Natural killer cell (primary cell): ENCODE measurements around the gene NME7. TPM values are rescaled to one million over a fixed set of nuclear protein-coding genes. Genes with fewer than 3 reads are reported as not detected.

Source experiments
- ATAC-seq, 3 donors: fragments of 150-1000 bp in 2 of 3; fragments of 200-7000 bp in 1 of 3; cut with Tn5 transposase; 1 replicate in 1 of 3; 2 replicates in 2 of 3; pipeline ENCODE4 v1.10.0; 2021; ENCODE audit warnings: mild to moderate bottlenecking in 2 of 3, moderate library complexity in 2 of 3
- DNase-seq, 2 donors: peaks; one replicate each; pipeline versions ENCODE4 v3.0.0 to v3.0.0-alpha.2; 2013 to 2021; ENCODE audit warnings: mixed read lengths in 1 of 2
- H3K27ac ChIP-seq: one replicate; pipeline ENCODE4 v1.5.1; 2013; ENCODE audit warnings: mild to moderate bottlenecking, low read length
- H3K27me3 ChIP-seq: one replicate; pipeline ENCODE4 v1.6.1; 2013; ENCODE audit warnings: low read length; ENCODE audit not compliant: control insufficient read depth, insufficient read depth
- H3K36me3 ChIP-seq: one replicate; pipeline ENCODE4 v1.6.1; 2013; ENCODE audit warnings: low read length; ENCODE audit not compliant: control insufficient read depth, insufficient read depth
- H3K4me1 ChIP-seq: one replicate; pipeline ENCODE4 v1.6.1; 2013; ENCODE audit warnings: low read length; ENCODE audit not compliant: control insufficient read depth, insufficient read depth
- H3K4me3 ChIP-seq: one replicate; pipeline ENCODE4 v1.5.1; 2013; ENCODE audit warnings: low read length
- H3K9me3 ChIP-seq: one replicate; pipeline ENCODE4 v1.6.1; 2013; ENCODE audit warnings: low read length; ENCODE audit not compliant: control insufficient read depth, insufficient read depth
- H3K27ac Mint-ChIP-seq, 2 donors: one replicate each; pipeline ENCODE4 v1.8.0; 2022; ENCODE audit warnings: mild to moderate bottlenecking in 2 of 2, mixed read lengths in 2 of 2, moderate library complexity in 1 of 2
- H3K27me3 Mint-ChIP-seq, 2 donors: one replicate each; pipeline ENCODE4 v1.8.0; 2022; ENCODE audit warnings: low read depth in 2 of 2, mixed read lengths in 2 of 2
- H3K36me3 Mint-ChIP-seq: one replicate; pipeline ENCODE4 v1.8.0; 2022; ENCODE audit warnings: mixed read lengths
- H3K4me1 Mint-ChIP-seq, 2 donors: one replicate each; pipeline ENCODE4 v1.8.0; 2022; ENCODE audit warnings: mixed read lengths in 2 of 2
- H3K4me3 Mint-ChIP-seq: one replicate; pipeline ENCODE4 v1.8.0; 2022; ENCODE audit warnings: mild to moderate bottlenecking, moderate library complexity, mixed read lengths
- H3K9me3 Mint-ChIP-seq, 2 donors: one replicate each; pipeline ENCODE4 v1.8.0; 2022; ENCODE audit warnings: mixed read lengths in 2 of 2
- WGBS: methylation state at CpG from one replicate; pipeline ENCODE4 v1.1.7; 2013; ENCODE audit warnings: missing lambda C conversion rate; ENCODE audit not compliant: insufficient coverage; 5-methylcytosine and 5-hydroxymethylcytosine counted together
- intact Hi-C: fragments of 100-400 bp; cut with micrococcal nuclease; formaldehyde crosslinking; loops from one replicate; pipeline ENCODE4 v1.14.2; 2022
- total RNA-seq, 4 donors: library from RNA; stranded (reverse); fragments of 120-200 nt in 1 of 4; gene quantifications; one replicate each; pipeline versions ENCODE4 v1.2.3 to v1.2.4, GENCODE V29; 2013 to 2022
- TF ChIP-seq, protein P1 (sequence below): fragments of 200-600 bp; IDR thresholded peaks from one replicate; pipeline ENCODE4 v1.8.0; 2022; ENCODE audit warnings: antibody characterized with exemption

Gene NME7
- total RNA-seq, 3 donors from 2014 or later (not counting 1 experiment from before 2014, with no cell fraction given) = 5.2 to 9.9 (median 9.8) TPM

DNA sequence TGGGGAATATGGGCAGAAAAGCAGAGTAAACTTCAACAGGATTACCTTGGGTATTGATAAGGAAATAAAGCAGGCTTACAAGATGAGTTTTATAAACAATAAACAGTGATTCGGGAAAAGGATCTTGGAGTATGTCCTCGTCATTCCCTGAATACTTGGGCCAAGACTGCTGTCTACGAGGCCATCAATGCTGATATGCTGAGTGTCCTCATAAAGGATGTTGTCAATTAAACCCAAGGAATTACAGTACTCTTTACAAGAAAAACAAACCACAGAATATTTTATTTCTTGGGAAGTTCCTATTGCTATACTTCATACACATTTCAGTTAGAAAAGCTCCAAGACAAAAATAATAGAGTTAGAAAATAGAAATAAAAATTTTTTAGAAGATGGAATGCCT is 226.2 kb downstream of the NME7 start:
- no peak overlapping the region for H3K4me3 ChIP-seq
- H3K36me3 Mint-ChIP-seq = no peaks in the 10 kb centered on the region
- intact Hi-C loops = no loop called here
- H3K9me3 Mint-ChIP-seq = no peaks in the 10 kb centered on the region
- 91% methylated on average over 3 of the region's 3 CpGs for WGBS
- H3K4me1 ChIP-seq = no peaks in the 10 kb centered on the region
- no peak overlapping the region for H3K4me3 Mint-ChIP-seq
- H3K27me3 Mint-ChIP-seq = no peaks in the 10 kb centered on the region
- H3K9me3 ChIP-seq = no peaks in the 10 kb centered on the region
- H3K27ac ChIP-seq = no peak overlapping the region
- no peak for ATAC-seq
- DNase-seq = no peak
- H3K36me3 ChIP-seq = no peaks in the 10 kb centered on the region
- no peaks in the 10 kb centered on the region for H3K4me1 Mint-ChIP-seq
- TF ChIP-seq, protein P1, sequence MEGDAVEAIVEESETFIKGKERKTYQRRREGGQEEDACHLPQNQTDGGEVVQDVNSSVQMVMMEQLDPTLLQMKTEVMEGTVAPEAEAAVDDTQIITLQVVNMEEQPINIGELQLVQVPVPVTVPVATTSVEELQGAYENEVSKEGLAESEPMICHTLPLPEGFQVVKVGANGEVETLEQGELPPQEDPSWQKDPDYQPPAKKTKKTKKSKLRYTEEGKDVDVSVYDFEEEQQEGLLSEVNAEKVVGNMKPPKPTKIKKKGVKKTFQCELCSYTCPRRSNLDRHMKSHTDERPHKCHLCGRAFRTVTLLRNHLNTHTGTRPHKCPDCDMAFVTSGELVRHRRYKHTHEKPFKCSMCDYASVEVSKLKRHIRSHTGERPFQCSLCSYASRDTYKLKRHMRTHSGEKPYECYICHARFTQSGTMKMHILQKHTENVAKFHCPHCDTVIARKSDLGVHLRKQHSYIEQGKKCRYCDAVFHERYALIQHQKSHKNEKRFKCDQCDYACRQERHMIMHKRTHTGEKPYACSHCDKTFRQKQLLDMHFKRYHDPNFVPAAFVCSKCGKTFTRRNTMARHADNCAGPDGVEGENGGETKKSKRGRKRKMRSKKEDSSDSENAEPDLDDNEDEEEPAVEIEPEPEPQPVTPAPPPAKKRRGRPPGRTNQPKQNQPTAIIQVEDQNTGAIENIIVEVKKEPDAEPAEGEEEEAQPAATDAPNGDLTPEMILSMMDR = no peak
- no peak overlapping the region for H3K27ac Mint-ChIP-seq
- H3K27me3 ChIP-seq = no peaks in the 10 kb centered on the region

DNA sequence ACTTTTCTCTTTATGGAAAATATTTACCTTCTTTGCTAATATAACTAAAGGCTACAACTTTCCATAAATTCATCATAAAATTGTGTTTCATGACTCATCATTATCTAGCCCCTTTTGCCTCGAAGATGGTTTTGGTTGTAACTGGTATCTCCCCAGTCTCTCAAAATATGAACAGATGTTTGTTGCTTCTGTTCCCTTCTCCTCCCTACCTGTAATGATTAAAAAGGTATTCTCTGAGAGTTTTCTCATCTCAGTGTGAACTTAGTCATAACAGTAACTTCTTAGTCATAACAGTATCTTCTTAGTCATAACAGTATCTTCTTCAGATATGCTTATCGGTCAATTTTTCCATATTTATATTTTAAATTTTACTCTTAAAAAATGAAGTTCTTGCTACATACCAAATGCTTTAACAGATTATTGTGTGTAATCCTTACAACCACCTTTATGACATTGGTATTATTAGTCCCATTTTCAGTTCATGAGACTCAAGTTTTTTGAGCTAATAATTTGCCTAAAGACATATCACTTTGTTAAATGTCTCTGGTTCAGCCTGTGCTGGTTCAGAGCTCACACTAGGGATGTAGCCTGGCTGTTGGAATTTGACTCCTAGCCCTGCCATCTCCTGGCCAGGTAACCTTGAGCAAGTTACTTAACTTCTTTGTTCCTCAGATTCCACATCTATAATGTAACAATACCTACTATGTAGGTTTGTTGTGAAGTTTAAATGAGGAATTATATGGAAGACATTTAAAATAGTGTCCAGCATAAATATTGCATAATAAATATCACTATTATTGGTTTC is 228.5 kb downstream of the NME7 start:
- no peak for ATAC-seq

DNA sequence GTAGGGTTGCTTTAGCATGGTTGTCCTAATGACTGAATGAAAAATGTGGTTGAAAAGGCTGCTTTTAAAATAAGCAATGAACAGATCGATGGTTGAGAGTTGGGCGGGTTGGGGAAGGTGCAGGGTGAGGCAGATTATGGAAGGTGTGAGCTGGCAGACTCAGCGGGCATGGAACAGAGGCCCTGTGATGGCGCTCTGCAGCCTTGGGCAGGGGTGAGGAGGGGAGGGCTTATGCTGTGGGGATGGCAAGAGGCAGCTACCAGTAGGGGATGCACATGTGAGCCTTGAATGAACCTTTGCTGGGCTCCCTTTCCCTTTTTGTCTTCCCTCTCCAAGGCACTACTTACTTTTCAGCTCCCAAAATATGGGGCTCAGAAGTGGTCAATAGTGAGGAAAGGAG is 230.2 kb downstream of the NME7 start:
- no peaks in the 10 kb centered on the region for H3K9me3 ChIP-seq
- H3K27ac Mint-ChIP-seq = no peak overlapping the region
- no peak overlapping the region for H3K27ac ChIP-seq
- no peaks in the 10 kb centered on the region for H3K36me3 ChIP-seq
- no peak for ATAC-seq
- H3K4me1 ChIP-seq = peaks cover 3% of the 10 kb centered on the region
- intact Hi-C loops = loop anchor here (10.0 kb wide), 1 partner anchor 533 kb away; no protein-coding TSS in a partner anchor
- over 99% methylated on average over 4 of the region's 4 CpGs for WGBS
- no peaks in the 10 kb centered on the region for H3K27me3 Mint-ChIP-seq
- H3K27me3 ChIP-seq = no peaks in the 10 kb centered on the region
- no peaks in the 10 kb centered on the region for H3K36me3 Mint-ChIP-seq
- DNase-seq = no peak
- TF ChIP-seq, protein P1 = no peak
- no peaks in the 10 kb centered on the region for H3K9me3 Mint-ChIP-seq
- H3K4me3 ChIP-seq = no peak overlapping the region
- H3K4me1 Mint-ChIP-seq = peaks cover 19 to 21% of the 10 kb centered on the region in 2 donors
- H3K4me3 Mint-ChIP-seq = no peak overlapping the region

More for the DNA sequence above, 228.5 kb downstream of the NME7 start:
- no peak overlapping the region for H3K27ac Mint-ChIP-seq
- TF ChIP-seq, protein P1 = no peak
- no peaks in the 10 kb centered on the region for H3K9me3 Mint-ChIP-seq
- Histone ChIP-seq H3K27ac (no peak overlapping the region), H3K4me1 (no peaks in the 10 kb centered on the region), H3K36me3 (no peaks in the 10 kb centered on the region), H3K27me3 (no peaks in the 10 kb centered on the region), H3K4me3 (no peak overlapping the region), H3K9me3 (no peaks in the 10 kb centered on the region)
- intact Hi-C loops = loop anchor here (10.0 kb wide), 1 partner anchor 534 kb away; no protein-coding TSS in a partner anchor
- 43% methylated on average over 1 of the region's 2 CpGs for WGBS
- peaks cover 2 to 4% of the 10 kb centered on the region in 2 donors for H3K4me1 Mint-ChIP-seq
- no peaks in the 10 kb centered on the region for H3K36me3 Mint-ChIP-seq
- no peak for DNase-seq
- H3K4me3 Mint-ChIP-seq = no peak overlapping the region
- no peaks in the 10 kb centered on the region for H3K27me3 Mint-ChIP-seq
